ENCODE data around the gene KNCN.

KNCN gene

DNA sequence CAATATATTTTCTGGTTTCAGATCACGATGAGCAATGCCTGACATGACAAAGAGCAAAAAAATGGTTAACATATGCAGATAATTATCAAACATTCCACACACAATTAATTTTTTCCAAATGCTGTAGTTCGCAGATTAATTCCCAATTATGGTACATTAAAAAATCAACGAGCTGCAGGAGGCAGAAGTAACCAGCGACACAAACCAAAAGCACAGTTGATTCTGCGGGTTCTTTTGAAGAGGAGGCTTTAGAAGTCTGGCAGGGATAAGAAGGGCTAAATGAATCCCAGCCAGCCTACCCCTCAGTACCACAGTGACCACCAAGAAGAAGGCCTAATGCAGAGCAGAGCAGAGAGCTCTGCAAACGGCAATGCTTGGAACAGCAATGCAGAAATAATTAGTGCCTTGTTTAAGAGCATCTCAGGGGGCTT, 17.0 kb upstream of the KNCN start:
- DNase-seq = no peak

DNA sequence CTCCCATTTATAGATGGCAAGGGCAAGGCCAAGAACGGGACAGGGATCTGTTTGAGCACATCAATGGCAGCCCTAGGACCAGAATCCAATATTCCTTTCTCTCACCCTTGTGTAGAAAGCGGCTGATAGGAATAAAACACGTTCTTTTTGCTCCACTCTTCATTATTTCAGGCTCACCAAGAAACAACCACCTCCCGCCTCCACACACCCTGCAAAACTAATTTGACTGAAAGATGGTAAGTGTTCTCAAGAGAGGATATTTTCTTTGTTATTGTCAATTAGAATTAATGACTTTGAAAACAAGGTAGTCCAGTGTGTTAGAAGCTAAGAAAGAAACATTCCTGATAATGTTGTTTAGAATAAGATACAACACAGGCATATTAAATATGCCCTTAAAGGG, 11.9 kb upstream of the KNCN start:
- DNase-seq = no peak

DNA sequence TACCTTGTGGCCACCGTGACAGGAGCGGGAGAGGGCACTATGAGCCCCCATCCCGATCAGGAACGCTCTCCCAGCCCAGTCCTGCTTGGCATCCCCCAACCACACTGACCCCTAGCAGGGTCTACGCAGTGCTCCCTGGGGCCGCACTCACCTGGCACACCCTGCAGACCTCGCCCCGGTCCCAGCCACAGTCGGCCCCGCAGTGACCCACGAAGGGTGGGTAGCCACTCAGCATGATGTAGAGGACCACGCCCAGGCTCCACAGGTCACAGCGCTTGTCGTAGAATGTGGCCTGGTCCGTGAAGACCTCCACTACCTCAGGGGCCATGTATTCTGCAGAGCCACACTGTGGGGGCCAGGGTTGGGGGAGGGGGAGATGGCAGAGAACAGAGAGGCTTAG, 11.1 kb upstream of the KNCN start:
- no peak for DNase-seq

DNA sequence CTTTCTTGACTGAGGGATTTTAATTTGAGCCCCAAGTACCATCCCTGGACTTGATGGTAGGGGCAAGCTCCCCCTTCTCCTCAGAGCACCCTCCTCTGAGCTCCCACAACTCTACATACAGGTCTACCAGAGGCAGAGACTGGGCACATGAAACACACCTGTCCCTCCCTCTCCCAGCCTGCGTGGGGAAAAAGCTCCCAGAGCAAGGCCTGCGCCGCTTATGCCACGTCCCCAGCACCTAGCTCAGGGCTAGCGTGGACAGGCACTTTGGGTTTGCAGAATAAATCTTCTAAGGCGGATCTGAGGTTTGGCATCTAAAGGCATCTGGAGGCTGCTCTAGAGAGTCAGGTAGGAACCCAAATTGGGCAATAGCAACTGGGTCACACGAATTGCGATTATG, 7.5 kb upstream of the KNCN start:
- DNase-seq = no peak

DNA sequence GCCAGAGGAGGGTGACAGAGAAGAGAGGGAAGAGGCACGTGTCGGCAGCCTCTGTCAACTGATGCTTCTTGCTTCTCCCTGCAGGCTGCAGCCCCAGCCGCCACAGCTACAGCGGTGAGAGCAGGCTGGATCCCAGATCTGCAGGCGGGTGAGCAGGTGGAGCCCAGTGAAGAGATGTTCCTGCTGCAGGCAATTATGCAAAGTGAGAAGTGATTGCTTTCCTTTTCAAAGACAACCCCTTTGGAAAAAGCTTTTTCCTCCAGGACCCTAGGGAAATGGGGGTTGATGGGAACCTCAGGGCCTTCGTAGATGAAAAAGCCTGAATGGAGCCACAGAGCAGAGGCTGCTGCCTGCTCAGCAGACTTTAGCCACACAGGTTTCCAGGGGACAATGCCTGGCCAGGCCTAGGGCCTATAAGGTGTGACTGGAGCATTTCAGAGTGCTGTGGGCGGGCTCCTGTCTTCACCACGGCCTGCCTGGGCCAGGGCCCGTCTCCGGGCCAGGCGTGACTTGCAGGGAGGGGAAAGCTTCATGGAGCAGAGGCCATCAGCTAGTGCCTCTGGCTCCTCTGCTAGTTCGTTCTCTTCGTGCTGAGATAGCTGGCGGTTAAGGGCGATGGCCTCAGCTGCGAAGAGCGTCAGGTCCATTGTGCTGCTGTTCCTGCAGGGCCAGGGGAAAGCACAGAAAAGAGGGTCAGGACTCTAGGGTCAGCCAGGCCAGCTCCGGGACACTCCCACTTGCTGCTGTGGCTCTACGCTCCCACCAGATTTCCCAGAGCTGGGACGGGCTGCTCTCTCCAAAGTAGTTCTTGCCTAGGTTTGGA, 6.9 kb upstream of the KNCN start:
- DNase-seq = no peak

DNA sequence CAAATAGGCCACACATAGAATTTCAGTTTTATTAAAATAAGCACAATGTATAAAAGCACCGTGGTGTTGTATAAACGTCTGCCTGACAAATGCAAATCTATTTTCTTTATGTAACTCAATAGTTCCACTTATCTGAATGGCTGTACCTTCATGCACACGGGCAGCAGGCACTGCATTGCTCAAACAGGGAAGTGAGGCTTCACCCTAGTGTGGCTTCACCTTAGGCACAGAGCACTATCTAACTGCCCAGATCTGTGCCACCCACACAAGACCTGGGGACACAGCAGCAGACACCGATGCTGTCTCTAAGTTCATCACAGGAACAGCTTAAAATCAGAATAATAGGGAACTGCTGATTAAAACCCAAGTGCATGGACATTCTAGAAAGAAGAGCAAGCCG, 6.0 kb upstream of the KNCN start:
- no peak for DNase-seq

DNA sequence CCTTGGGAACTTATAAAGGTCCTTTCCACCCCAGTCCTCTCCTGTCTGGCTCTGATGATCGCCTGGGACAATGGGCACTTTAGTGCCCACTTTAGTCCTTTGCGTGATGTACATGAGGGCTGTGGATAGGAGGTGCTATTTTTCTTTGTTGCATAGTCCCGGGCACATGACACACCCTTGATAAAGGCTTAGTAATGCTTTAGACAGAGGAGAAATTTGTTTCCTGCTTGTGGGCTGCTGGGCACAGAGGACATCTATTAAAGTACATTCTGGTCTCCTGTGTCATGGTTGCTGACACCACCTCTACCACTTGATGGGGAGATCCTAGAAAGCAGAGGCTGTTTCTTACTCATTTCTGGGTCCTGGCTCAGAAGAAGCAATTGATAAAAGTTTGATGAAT, 5.4 kb upstream of the KNCN start:
- DNase-seq = no peak

DNA sequence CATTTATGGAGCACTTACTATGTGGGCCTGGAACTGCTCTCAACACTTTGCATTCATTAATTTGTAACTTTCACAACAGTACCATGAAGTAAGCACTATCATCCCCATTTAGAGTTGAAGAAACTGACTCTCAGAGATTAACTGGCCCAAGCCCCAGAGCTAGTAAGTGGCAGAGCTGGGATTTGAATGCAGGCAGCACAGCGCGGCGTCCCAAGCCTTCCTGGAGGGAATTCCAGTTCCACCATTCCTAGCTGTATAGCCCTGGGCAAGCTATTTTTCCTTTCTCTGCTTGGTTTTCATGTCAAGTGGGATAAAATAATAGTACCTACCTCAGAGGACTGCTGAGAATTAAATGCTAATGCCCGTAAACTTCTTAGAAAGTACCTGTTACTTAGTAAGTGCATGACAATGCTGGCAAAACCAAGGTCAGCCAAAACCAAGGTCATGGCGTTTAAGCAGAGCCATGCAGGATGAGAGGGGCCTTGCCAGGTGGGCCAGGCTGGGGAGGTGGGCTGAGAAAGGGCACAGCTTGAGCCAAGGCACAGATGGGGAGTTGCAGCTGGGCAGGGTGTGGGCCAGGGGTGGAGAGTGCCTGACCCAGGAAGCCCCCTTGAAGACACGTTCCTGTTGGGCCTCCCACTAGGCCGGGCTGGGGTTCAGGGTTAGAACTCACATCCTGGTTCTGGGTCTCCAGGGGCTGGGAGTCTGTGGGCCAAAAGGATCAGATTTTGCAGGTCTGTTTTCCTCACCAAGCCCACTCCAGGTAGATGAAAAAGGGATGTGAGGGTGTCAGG, 4.6 kb upstream of the KNCN start:
- DNase-seq = no peak

DNA sequence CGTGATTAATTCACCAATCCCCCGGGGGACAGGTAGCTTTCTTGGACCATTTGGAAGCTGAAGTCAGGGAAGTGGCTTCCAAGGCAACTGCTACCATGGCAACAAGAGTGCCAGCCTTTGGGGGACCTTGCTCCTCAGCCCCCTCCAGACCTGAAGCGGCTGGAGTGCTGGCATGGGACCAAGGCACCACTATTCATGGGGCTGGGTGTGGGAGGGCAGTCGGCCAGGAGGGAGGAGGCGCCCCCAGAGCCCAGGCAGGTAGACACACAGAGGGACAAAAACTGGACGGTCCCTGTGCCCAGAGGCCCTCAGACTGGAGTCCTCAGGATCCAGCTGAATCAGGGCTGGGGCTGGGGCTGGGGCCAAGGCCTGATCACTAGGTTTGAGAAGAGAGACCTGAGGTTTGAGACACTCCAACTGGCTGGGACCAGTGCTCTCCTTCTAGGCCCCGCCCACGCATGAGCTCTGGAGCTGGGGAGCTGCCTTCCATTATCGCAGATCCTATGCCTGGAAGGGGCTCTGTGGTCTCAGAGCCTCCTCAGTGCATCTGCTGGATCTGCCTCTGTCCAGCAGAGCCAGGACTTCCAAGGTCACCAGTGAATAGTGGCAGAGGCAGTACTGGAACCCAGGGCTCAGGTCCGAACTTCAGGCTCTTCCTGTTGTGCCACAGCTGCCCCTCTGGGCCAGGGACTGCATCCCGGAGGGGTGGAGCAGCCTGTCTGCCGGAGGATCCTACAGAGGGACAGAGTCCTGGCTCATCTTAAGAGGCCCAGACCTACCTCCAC, 3.3 kb upstream of the KNCN start:
- DNase-seq = no peak

DNA sequence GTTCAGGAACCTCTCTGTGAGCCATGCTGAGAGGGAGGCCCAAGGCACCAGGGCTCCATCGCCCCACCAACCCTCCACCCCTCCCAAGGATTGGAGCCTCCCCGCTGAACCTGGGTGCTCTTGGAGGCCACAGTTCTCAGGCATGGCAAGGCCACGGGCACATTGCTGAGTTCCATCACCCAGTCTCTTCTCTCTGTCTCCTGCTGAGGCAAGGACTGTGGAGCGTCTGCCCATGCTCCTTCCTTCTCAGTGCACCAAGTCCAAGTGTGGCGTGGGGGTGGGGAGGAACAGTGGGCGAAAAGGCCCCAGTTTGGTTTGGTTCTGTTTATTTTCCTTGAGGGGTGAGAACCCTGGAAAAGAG, 2.8 kb upstream of the KNCN start:
- no peak for DNase-seq

DNA sequence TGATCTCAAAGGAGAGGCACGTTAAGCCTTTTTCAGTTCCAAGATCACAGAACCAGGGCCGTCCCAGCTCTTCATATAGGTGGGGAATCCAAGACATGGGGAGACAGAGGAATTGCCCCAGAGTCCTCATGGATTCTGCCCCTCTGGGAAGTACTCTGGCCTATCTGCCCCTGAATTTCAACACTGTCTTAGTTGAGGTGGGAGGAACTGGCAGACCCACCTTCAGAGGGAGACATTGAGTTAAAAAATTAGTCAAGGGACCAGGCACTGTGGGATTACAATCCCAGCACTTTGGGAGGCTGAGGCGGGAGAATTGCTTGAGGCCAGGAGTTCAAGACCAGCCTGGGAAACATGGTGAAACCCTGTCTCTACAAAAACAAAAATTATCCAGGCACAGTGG, 2.1 kb upstream of the KNCN start:
- DNase-seq = no peak

DNA sequence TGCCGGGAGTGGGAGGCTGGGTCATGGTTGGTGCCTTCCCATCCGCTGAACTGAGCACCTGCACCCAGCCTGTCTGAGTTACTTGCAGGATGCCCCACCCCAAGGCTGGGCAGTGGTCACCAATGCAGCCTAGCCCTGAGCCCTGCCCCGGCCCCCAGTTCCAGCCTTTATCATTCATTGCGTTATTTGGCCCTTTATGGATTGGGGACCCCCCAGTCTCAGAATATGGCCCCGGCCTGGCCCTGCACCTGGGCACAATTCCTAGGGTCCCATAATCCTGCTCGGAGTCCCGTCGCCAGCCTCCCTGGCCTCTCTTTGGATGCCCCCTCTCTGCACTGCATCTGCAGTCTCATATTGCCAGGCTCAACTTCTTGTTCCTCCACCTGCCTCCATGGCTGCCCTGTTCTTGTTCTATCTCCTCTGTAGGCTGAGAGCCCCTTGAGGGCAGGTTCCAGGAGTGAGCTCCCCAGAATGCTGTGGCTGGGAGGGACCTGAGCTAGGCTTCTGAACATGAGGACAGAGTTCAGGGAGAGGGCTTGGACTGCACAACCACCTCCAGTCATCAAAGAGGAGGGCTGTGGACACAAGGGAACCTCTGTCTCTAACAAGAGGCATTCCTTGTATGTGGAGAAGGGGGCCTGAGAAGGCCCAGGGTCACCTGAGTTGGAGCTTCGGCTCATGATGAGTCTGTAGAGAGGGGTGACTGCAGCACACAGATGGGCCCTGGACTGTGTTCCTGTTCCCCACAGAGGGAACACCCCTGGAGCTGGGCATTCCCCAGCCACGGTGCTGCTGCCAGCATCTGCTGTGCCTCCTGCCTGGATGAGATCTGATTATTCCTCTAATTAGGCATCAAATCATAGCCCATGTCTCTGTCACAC, 1.1 kb upstream of the KNCN start:
- no peak for DNase-seq

DNA sequence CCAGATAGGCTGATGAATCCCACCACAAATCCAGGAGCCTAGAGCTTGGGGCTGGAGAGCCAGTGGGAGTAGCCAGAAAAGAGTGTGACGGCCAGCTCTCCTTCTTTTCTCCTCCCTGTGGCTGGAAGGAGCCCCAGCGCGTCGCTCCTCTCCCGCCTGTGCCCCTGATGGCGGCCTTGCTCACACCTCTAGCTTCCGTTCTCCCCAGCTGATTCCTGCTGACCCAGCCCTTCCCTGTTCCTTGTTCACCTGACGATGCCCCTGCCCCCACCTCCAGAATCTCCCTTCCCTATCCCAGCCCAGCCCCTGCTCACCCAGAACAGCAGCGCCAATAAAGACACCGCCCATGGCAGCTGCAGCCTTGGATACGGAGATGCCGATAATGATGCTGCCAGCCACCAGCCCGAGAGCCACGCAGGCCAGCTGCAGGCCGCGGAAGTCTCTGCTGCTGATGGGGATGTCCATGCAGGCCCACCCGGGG, 656 bp downstream of the KNCN start:
- no peak for DNase-seq

DNA sequence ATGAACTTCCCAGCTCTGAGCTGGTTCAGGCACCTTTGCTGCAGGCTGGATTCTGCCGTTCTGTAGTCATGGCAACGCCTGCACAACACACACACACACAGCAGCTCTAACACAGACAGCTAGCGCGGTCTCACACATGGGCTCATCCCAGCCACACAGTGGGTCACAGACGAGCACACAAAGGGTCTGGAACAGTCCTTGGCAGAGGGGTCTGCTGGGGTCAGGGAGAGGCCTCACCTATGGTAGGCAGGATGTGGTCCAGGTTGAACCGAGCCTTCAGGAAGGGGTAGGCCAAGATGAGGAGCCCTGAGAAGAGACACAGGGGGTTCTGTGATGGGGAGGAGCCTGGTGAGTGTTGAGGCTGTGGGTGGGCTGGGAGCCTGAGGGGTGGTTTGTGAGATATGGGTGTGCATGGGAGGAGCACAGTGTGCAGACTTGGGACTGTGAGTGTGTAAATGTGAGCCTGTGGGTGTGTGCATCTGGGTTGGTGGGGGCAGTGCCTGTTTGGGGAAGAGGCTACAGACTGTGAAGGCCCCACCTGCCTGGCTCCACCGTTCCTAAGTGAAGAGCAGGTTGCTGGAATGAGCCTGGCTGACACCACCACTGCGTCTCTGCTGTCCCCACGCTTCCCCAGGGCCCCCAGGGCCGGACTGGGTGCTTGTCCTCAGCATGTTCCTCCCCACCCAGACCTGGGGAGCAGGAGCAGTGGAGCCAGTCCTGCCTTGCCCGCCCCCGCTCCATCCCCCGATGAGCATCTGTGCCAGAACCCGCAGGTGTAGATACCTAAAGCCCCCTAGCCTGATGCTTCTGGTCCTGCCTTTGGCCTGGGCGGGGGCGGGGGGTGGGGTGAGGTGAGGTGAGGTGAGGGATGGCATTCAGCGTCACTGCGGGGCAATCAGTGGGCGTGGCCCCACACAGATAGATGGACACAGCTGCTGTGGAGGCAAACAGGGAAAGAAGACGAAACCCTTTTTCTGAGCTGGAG, 1.5 kb downstream of the KNCN start:
- DNase-seq = no peak

DNA sequence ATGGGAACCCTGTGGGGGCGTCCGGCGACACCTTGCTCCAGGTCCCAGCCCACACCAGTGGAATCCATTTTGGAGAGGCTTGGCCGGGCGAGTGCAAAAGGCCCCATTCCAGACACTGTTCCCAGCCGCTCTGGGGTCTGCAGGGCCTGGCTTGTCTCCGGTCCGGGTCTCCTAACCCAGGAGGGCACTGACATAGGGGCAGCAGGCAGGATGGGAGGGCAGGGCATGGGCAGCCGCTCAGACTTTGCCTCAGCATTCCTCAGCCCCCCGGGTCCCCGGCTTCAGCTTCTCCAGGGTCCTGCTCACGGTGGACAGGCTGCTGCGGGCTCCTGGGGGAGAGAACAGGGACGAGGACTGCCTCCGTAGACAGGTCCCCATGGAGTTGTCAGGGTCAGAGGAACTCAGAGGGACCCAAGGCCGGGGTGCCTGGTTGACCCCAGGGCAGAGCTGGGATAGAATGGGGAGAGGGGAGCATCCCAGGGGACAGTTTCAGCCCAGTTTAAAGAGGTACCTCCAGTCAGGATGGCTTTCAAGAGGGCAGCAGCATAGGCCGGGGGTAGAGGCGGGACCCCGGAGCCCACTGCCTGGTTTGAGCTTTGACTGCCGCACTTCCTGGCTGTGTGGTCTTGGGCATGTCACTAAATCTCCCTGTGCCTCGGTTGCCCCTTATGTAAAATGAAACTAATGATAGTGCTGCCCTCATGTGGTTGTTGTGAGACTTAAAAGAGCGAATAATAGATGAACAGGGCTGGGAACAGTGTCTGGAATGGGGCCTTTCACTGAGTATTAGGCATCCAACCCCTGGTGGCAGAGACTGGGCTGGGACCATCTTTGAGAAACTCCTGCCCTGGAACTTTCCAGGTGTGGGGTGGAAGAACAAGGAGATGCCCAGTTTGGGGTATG, 3.7 kb downstream of the KNCN start:
- DNase-seq = no peak

DNA sequence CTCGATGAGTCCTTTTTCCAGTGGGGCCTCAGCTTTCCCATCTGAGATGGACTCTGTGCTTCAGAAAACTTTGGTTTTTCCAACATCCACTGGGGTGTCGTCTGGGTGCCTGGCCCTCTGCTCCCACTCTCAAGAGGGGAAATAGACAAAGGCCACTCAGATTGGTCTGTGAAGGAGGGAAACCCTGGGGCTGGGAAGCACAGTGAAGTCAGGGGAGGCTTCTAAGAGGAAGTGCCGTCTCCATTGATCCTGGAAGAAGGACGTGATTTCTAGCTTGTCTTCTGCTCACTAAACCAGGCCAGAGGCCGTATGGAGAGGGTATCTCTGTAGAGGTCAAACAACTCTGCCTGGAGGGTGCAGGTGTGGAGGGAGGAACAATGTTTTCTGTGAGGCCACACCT, 5.2 kb downstream of the KNCN start:
- DNase-seq = no peak

DNA sequence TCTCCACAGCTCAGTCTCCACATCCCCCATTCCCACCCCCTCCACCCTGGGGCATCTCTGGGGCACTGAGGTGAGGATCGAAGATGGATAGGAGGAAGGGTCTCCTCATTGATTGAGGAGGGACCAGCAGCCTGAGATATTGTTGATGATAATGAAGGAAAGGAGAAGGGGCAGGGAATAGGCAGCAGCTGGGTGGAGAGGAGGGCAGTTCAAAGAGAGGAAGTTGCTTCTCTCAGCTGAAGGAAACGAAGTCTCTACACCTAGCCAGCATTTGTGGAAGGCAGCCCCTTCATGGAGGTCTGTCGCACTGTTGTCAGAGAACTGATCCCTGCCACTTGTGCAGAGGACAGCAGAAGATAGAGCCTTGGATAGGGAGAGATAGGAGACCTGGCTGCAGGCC, 5.7 kb downstream of the KNCN start:
- no peak for DNase-seq

DNA sequence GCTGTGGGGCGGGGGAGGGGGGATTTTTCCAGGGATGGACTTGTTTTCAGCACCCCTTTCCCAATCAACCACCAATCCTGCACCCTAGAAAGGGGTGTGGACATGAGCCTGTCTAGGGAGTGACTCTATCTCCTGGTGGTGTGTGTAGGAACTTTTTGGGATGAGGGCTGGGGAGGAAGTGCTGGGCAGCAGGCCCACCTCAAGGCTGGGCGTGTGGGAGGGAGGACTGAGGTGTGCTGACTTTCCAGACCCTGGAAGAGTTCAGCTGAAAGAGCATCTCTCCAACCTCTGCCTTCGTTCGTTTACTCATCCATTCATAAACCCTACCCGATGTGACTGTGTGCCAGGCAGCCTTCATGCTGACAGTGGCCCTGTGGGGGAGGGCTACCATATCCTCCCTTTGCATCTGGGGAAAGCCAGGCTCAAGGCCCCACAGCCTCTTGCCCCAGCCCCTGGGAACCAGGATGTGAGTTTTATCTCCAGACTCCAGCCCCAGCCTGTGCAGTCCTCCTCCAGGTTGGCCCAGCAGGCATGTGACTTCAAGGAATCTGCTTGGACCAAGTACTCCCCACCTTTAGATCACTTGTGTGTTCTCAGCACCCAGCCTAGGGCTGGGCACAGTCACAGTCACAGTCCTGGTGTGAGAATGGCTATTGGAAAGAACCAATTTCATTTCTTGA, 6.7 kb downstream of the KNCN start:
- no peak for DNase-seq

DNA sequence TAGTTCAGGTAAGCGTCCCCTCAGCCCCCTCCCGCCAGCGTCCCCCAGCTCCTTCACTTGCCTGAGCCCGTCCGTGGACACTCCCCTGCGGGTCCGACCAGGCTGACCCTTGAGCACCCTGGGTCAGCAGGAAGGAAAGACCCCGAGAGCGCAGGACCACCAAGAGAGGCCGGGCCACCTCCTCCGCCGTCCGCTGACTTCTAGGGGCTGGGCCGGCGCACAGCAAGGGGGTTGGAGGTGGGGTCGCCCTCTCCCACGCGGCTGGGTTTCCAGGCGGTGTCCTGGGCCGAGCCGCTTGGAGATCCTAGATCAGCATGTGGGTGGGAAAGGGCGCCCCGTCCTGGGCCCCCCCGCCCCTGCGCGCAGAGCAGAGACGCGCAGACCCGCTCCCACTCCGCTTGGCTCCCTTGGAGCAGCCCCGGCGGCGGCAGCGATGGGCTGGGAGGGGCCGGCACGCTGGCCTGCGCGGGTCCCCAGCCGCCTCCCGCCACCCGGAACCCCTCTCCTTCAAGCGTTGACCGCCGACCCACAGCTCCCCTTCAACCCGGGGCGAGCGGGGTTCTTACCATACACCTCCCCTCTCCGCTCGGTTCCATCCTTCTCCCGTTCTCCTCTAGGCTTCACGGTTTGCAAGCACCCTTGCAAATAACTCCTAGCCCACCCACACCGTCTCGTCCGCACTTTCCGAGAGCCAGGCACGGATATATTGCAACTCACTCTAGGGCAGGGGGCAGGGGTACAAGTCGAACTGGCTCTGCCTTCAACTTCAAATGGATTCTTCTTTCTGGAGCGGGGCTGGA, 7.5 kb downstream of the KNCN start:
- DNase-seq = no peak

Measured in NCI-H510A (cell line).